ENCODE data around the gene ZNF362. TPM values are rescaled to one million over a fixed set of nuclear protein-coding genes. Genes with fewer than 3 reads are reported as not detected.

The ZNF362 gene
- total and polyA plus RNA-seq, 4 donors, result 2.3 to 6.3 (median 5.4) TPM

- Histone ChIP-seq H3K27me3 (ENCODE audit: control insufficient read depth in 4 of 4, insufficient read depth in 4 of 4, low read length in 3 of 4) (no peaks in the 10 kb centered on the region), H3K9me3 (ENCODE audit: control insufficient read depth in 4 of 4, low read length in 3 of 4) (no peaks in the 10 kb centered on the region), H3K9ac (ENCODE audit: low read depth in 1 of 2, low read length in 2 of 2) (no peak overlapping the region), H3K27ac (ENCODE audit: low read depth in 1 of 2, low read length in 2 of 2) (no peak overlapping the region), H3K4me1 (ENCODE audit: control insufficient read depth in 4 of 4, insufficient read depth in 4 of 4, low read length in 3 of 4) (peaks cover 0 to 4% (median 0%) of the 10 kb centered on the region in 4 donors), H3K36me3 (ENCODE audit: control insufficient read depth in 4 of 4, insufficient read depth in 3 of 4, low read depth in 1 of 4, low read length in 3 of 4) (peaks cover 0 to 3% (median 0%) of the 10 kb centered on the region in 4 donors), H3K4me3 (ENCODE audit: low read depth in 1 of 3, low read length in 3 of 3) (no peak overlapping the region)
- DNase-seq (ENCODE audit: low spot score), result no peak
- TF ChIP-seq ZBTB33 (IDR thresholded peaks at IDR 0.05), result no peak
- no peak for TF ChIP-seq FOXA1 (IDR thresholded peaks at IDR 0.05)
- no peak for TF ChIP-seq ATF3 (IDR thresholded peaks at IDR 0.05)
- TF ChIP-seq FOXA2 (IDR thresholded peaks at IDR 0.05), result no peak
- no peak for TF ChIP-seq NR2F2 (IDR thresholded peaks at IDR 0.05)
- TF ChIP-seq YY1 (IDR thresholded peaks at IDR 0.05), result no peak
- TF ChIP-seq, protein P1, sequence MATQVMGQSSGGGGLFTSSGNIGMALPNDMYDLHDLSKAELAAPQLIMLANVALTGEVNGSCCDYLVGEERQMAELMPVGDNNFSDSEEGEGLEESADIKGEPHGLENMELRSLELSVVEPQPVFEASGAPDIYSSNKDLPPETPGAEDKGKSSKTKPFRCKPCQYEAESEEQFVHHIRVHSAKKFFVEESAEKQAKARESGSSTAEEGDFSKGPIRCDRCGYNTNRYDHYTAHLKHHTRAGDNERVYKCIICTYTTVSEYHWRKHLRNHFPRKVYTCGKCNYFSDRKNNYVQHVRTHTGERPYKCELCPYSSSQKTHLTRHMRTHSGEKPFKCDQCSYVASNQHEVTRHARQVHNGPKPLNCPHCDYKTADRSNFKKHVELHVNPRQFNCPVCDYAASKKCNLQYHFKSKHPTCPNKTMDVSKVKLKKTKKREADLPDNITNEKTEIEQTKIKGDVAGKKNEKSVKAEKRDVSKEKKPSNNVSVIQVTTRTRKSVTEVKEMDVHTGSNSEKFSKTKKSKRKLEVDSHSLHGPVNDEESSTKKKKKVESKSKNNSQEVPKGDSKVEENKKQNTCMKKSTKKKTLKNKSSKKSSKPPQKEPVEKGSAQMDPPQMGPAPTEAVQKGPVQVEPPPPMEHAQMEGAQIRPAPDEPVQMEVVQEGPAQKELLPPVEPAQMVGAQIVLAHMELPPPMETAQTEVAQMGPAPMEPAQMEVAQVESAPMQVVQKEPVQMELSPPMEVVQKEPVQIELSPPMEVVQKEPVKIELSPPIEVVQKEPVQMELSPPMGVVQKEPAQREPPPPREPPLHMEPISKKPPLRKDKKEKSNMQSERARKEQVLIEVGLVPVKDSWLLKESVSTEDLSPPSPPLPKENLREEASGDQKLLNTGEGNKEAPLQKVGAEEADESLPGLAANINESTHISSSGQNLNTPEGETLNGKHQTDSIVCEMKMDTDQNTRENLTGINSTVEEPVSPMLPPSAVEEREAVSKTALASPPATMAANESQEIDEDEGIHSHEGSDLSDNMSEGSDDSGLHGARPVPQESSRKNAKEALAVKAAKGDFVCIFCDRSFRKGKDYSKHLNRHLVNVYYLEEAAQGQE (IDR thresholded peaks at IDR 0.05), result no peak
- TF ChIP-seq, protein P2, sequence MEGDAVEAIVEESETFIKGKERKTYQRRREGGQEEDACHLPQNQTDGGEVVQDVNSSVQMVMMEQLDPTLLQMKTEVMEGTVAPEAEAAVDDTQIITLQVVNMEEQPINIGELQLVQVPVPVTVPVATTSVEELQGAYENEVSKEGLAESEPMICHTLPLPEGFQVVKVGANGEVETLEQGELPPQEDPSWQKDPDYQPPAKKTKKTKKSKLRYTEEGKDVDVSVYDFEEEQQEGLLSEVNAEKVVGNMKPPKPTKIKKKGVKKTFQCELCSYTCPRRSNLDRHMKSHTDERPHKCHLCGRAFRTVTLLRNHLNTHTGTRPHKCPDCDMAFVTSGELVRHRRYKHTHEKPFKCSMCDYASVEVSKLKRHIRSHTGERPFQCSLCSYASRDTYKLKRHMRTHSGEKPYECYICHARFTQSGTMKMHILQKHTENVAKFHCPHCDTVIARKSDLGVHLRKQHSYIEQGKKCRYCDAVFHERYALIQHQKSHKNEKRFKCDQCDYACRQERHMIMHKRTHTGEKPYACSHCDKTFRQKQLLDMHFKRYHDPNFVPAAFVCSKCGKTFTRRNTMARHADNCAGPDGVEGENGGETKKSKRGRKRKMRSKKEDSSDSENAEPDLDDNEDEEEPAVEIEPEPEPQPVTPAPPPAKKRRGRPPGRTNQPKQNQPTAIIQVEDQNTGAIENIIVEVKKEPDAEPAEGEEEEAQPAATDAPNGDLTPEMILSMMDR (IDR thresholded peaks at IDR 0.05; ENCODE audit: low read depth, low read length, missing input control), result no peak
- TF ChIP-seq JUND (IDR thresholded peaks at IDR 0.05), result no peak
- TF ChIP-seq EGR1 (IDR thresholded peaks at IDR 0.05; ENCODE audit: low read depth in 2 of 2), result no peak
- WGBS, result 77% methylated on average over 5 of the region's 5 CpGs
Measured at GRCh38 chr1:33269621-33270020, 13.3 kb downstream of the ZNF362 start.

- no peak for DNase-seq (ENCODE audit: low spot score)
- H3K4me1 ChIP-seq (ENCODE audit: control insufficient read depth in 4 of 4, insufficient read depth in 4 of 4, low read length in 3 of 4), result peaks cover 0 to 4% (median 0%) of the 10 kb centered on the region in 4 donors
- H3K36me3 ChIP-seq (ENCODE audit: control insufficient read depth in 4 of 4, insufficient read depth in 3 of 4, low read depth in 1 of 4, low read length in 3 of 4), result peaks cover 0 to 3% (median 0%) of the 10 kb centered on the region in 4 donors
- TF ChIP-seq SP1 (IDR thresholded peaks at IDR 0.05), result no peak
- TF ChIP-seq FOXA2 (IDR thresholded peaks at IDR 0.05), result no peak
- no peak for TF ChIP-seq JUND (IDR thresholded peaks at IDR 0.05)
- TF ChIP-seq HNF4G (IDR thresholded peaks at IDR 0.05), result no peak
- no peak for TF ChIP-seq FOXA1 (IDR thresholded peaks at IDR 0.05)
- TF ChIP-seq EGR1 (IDR thresholded peaks at IDR 0.05; ENCODE audit: low read depth in 2 of 2), result no peak
- TF ChIP-seq RXRA (IDR thresholded peaks at IDR 0.05), result no peak
- no peak for TF ChIP-seq GABPA (IDR thresholded peaks at IDR 0.05 in 1 of 2, conservative IDR thresholded peaks at IDR 0.05 in 1 of 2)
- no peak for TF ChIP-seq HNF4A (conservative IDR thresholded peaks at IDR 0.05)
- TF ChIP-seq NR2F2 (IDR thresholded peaks at IDR 0.05), result no peak
- no peak overlapping the region for H3K27ac ChIP-seq (ENCODE audit: low read depth in 1 of 2, low read length in 2 of 2)
- WGBS, result 95% methylated on average over 5 of the region's 5 CpGs
- no peak overlapping the region for H3K4me3 ChIP-seq (ENCODE audit: low read depth in 1 of 3, low read length in 3 of 3)
- H3K9me3 ChIP-seq (ENCODE audit: control insufficient read depth in 4 of 4, low read length in 3 of 4), result no peaks in the 10 kb centered on the region
- no peak overlapping the region for H3K9ac ChIP-seq (ENCODE audit: low read depth in 1 of 2, low read length in 2 of 2)
- no peaks in the 10 kb centered on the region for H3K27me3 ChIP-seq (ENCODE audit: control insufficient read depth in 4 of 4, insufficient read depth in 4 of 4, low read length in 3 of 4)
Measured at GRCh38 chr1:33270379-33270778, 14.1 kb downstream of the ZNF362 start.

Measured in liver (tissue), 9 donors.